Fibroblast of mammary gland (primary cell): ENCODE results near the gene MIOS.

Experiments
- DNase-seq: peaks from one replicate; pipeline ENCODE4 v3.0.0-alpha.2; 2010; ENCODE audit warnings: low read depth
- H3K4me3 ChIP-seq: 2 replicates; pipeline ENCODE4 v1.5.1; 2011; ENCODE audit warnings: low read depth, mild to moderate bottlenecking, low read length, moderate library complexity; ENCODE audit not compliant: control insufficient read depth
- TF ChIP-seq, protein P1 (sequence below): conservative IDR thresholded peaks from 2 replicates; pipeline ENCODE4 v1.5.1; 2011; ENCODE audit warnings: low read depth, low read length, inconsistent platforms; ENCODE audit not compliant: control insufficient read depth, insufficient read depth

Gene MIOS

GRCh38 chr7:7614018-7614741 lies 47.5 kb downstream of the MIOS start:
- DNase-seq: no peak
- no peak overlapping the region for H3K4me3 ChIP-seq
- TF ChIP-seq, protein P1, sequence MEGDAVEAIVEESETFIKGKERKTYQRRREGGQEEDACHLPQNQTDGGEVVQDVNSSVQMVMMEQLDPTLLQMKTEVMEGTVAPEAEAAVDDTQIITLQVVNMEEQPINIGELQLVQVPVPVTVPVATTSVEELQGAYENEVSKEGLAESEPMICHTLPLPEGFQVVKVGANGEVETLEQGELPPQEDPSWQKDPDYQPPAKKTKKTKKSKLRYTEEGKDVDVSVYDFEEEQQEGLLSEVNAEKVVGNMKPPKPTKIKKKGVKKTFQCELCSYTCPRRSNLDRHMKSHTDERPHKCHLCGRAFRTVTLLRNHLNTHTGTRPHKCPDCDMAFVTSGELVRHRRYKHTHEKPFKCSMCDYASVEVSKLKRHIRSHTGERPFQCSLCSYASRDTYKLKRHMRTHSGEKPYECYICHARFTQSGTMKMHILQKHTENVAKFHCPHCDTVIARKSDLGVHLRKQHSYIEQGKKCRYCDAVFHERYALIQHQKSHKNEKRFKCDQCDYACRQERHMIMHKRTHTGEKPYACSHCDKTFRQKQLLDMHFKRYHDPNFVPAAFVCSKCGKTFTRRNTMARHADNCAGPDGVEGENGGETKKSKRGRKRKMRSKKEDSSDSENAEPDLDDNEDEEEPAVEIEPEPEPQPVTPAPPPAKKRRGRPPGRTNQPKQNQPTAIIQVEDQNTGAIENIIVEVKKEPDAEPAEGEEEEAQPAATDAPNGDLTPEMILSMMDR: no peak

GRCh38 chr7:7617550-7617949 lies 50.9 kb downstream of the MIOS start:
- no peak for DNase-seq

DNA sequence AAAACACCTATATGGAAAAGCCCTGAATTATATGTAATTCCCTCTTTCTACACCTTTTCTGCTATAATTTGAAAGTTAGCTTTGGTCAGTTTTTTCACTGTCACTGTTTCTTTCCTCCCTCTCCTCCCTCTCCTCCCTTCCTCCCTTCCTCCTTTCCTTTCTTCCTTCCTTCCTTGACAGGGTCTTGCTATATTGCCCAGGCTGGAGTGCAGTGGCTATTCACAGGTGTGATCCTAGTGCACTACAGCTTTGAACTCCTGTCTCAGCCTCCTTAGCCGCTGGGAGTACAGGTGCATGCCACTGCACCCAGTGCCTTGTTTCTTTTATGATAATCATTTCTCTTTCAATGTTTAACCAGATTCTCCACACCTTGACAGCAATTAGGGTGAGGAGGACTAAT lies 51.7 kb downstream of the MIOS start:
- H3K4me3 ChIP-seq: no peak overlapping the region
- TF ChIP-seq, protein P1: no peak
- no peak for DNase-seq

More at GRCh38 chr7:7617550-7617949, 50.9 kb downstream of the MIOS start:
- TF ChIP-seq, protein P1: no peak
- no peak overlapping the region for H3K4me3 ChIP-seq

DNA sequence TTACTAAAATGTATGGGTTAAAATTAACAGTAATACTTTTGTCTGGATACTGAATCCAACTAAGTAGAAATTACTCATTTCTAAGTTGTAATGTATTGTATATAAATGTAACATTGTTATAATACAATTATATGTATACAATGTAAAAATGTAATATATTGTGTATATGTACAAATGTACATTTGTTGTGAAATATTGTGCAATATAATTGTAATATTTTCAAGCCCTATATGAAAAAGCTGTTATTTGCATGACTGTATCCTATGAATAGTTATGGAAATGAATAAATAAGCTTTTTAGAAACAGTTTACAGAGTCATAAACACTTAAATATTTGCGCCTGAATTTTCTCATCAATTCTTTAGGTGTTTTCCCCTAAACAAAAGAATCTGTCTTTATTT lies 53.6 kb downstream of the MIOS start:
- TF ChIP-seq, protein P1: no peak
- no peak overlapping the region for H3K4me3 ChIP-seq
- no peak for DNase-seq

GRCh38 chr7:7620644-7621210 lies 54.0 kb downstream of the MIOS start:
- H3K4me3 ChIP-seq: no peak overlapping the region
- TF ChIP-seq, protein P1: no peak
- DNase-seq: no peak

DNA sequence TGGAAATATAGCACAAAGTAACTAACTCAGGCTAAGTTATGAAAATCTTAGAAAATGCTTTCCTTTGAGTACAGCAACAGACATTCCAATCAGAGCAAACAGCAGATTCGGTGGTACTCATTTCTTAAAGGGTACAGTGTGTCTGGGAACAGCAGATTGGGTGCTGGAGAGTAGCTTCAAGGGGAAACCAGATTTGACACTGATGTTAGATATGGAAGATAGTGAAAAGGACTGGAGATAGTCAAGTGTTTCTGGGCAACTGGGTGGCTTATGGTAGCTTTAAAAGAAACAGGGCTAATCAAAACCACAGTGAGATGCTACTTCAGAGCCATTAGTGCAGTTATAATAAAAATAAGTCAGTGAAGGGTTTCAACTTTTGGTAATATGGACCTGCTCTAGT lies 61.8 kb downstream of the MIOS start:
- H3K4me3 ChIP-seq: no peak overlapping the region
- DNase-seq: no peak
- TF ChIP-seq, protein P1: no peak
